Right lung (tissue), 5 donors: ENCODE results near the gene COX20. TPM values are rescaled to one million over a fixed set of nuclear protein-coding genes. Genes with fewer than 3 reads are reported as not detected.
A peak's percentile ranks its signal among the peaks of the same experiment; 100 is the strongest.

Experiments
- DNase-seq, 2 donors: peaks; one replicate each; pipeline ENCODE4 v3.0.0-alpha.2; 2013
- polyA plus RNA-seq, 5 donors: library from polyadenylated mRNA; unstranded; fragments of 120-200 nt; gene quantifications; one replicate each; pipeline versions ENCODE4 v1.2.1 to v1.2.3, GENCODE V29; 2013; ENCODE audit warnings: inconsistent platforms in 1 of 5, low replicate concordance in 1 of 5; ENCODE audit not compliant: insufficient read length in 5 of 5, insufficient read depth in 1 of 5

Gene COX20
- polyA plus RNA-seq, 5 donors, result 93.9 to 121 (median 102) TPM

GRCh38 chr1:244849189-244849866, 13.9 kb downstream of the COX20 start:
- no peak for DNase-seq

- DNase-seq, result no peak
Observed at GRCh38 chr1:244850099-244850852, 14.8 kb downstream of the COX20 start.

- no peak for DNase-seq
Observed at GRCh38 chr1:244850896-244851295, 15.4 kb downstream of the COX20 start.

- DNase-seq, result no peak
Observed at GRCh38 chr1:244851546-244852231, 16.2 kb downstream of the COX20 start.

- DNase-seq, result no peak
Observed at GRCh38 chr1:244852694-244853093, 17.2 kb downstream of the COX20 start.

GRCh38 chr1:244854166-244854565, 18.7 kb downstream of the COX20 start:
- no peak for DNase-seq

GRCh38 chr1:244854865-244855578, 19.6 kb downstream of the COX20 start:
- no peak for DNase-seq

GRCh38 chr1:244857761-244858160, 22.3 kb downstream of the COX20 start:
- no peak for DNase-seq

- no peak for DNase-seq
Observed at GRCh38 chr1:244858357-244858756, 22.9 kb downstream of the COX20 start.

GRCh38 chr1:244860078-244860477, 24.6 kb downstream of the COX20 start:
- no peak for DNase-seq

GRCh38 chr1:244860914-244861610, 25.6 kb downstream of the COX20 start:
- no peak for DNase-seq

GRCh38 chr1:244861683-244862082, 26.2 kb downstream of the COX20 start:
- no peak for DNase-seq

- no peak for DNase-seq
Observed at GRCh38 chr1:244862354-244862698, 26.9 kb downstream of the COX20 start.

- peak; percentile 93 to 95 for DNase-seq
Observed at GRCh38 chr1:244862699-244863490, 27.4 kb downstream of the COX20 start.

GRCh38 chr1:244863491-244864252, 28.2 kb downstream of the COX20 start:
- DNase-seq, result peak in 1 of 2 donors; percentile 40

GRCh38 chr1:244864253-244865027, 29.0 kb downstream of the COX20 start, which contains the start of gene HNRNPU:
HNRNPU (minus strand) TSS chr1:244864543; CDS start chr1:244864307, 236 bp downstream.
- DNase-seq, result peak; percentile 98 to 99

GRCh38 chr1:244865028-244865371, 29.5 kb downstream of the COX20 start:
- no peak for DNase-seq

GRCh38 chr1:244865820-244866219, 30.4 kb downstream of the COX20 start:
- DNase-seq, result no peak

- no peak for DNase-seq
Observed at GRCh38 chr1:244866355-244866754, 30.9 kb downstream of the COX20 start.
